ENCODE measurements around the gene TAGAP. TPM values are rescaled to one million over a fixed set of nuclear protein-coding genes. Genes with fewer than 3 reads are reported as not detected.

TAGAP gene
- total and polyA plus RNA-seq, 9 of the 15 experiments (the other 6 are each of a cell fraction or from before 2014, with no cell fraction given): 0.07 TPM; not detected in 8

GRCh38 chr6:158999666-159000403, 45.0 kb downstream of the TAGAP start, which contains the start of gene RSPH3 (continued):
- 0 out of 2 replicates have a peak, but pooled peaks have one; percentile 6 for TF ChIP-seq TFE3 (CRISPR knock-in tag; IDR thresholded peaks at IDR 0.05)
- TF ChIP-seq BRF2 (IDR thresholded peaks at IDR 0.05; ENCODE audit: borderline replicate concordance, insufficient read depth, insufficient read length): no peak
- TF ChIP-seq DIDO1 (tag; IDR thresholded peaks at IDR 0.05; ENCODE audit: low read depth): no peak
- TF ChIP-seq ZNF3 (CRISPR knock-in tag; IDR thresholded peaks at IDR 0.05): no peak
- TF ChIP-seq ZKSCAN3 (CRISPR knock-in tag; IDR thresholded peaks at IDR 0.05): no peak
- no peak for TF ChIP-seq TFAM (CRISPR knock-in tag; conservative IDR thresholded peaks at IDR 0.05)
- no peak for TF ChIP-seq MEF2D (tag; conservative IDR thresholded peaks at IDR 0.05; ENCODE audit: low read depth)
- TF ChIP-seq NFYB (IDR thresholded peaks at IDR 0.05; ENCODE audit: extremely low read depth, insufficient read length): no peak
- TF ChIP-seq SMAD1 (IDR thresholded peaks at IDR 0.05; ENCODE audit: low read depth, low read length, partially characterized antibody): no peak
- TF ChIP-seq MCM3 (IDR thresholded peaks at IDR 0.05): no peak
- TF ChIP-seq MAFG (tag; conservative IDR thresholded peaks at IDR 0.05): no peak
- no peak for TF ChIP-seq IRF9 (tag; IDR thresholded peaks at IDR 0.05)
- TF ChIP-seq TARDBP (IDR thresholded peaks at IDR 0.05): no peak
- no peak for TF ChIP-seq ZNF780A (CRISPR knock-in tag; IDR thresholded peaks at IDR 0.05)
- TF ChIP-seq BACH1 (tag; IDR thresholded peaks at IDR 0.05): no peak
- no peak; the same call in 1 of the 2 replicates for TF ChIP-seq ZNF134 (CRISPR knock-in tag; conservative IDR thresholded peaks at IDR 0.05)
- TF ChIP-seq MYNN (IDR thresholded peaks at IDR 0.05): peak; percentile 92
- TF ChIP-seq MYNN (CRISPR knock-in tag; IDR thresholded peaks at IDR 0.05): no peak
- TF ChIP-seq ZNF77 (CRISPR knock-in tag; IDR thresholded peaks at IDR 0.05): no peak
- no peak for TF ChIP-seq POLR3G (IDR thresholded peaks at IDR 0.05; ENCODE audit: extremely low read depth, insufficient read length, insufficient replicate concordance)
- no peak for TF ChIP-seq ELK1 (CRISPR knock-in tag; IDR thresholded peaks at IDR 0.05)
- TF ChIP-seq TBP (optimal IDR thresholded peaks at IDR 0.05; ENCODE audit: low read depth, low read length): peak; percentile 87
- TF ChIP-seq ZNF717 (CRISPR knock-in tag; IDR thresholded peaks at IDR 0.05): no peak
- TF ChIP-seq GTF2E2 (tag; IDR thresholded peaks at IDR 0.05): peak; percentile 29; the same call in 1 of the 2 replicates
- no peak for TF ChIP-seq GATAD2B (IDR thresholded peaks at IDR 0.05; ENCODE audit: borderline replicate concordance)
